ENCODE measurements around the gene SMIM24.
A peak's percentile ranks its signal among the peaks of the same experiment; 100 is the strongest.

SMIM24 gene

GRCh38 chr19:3496392-3497273, 16.3 kb upstream of the SMIM24 start:
- no peak for DNase-seq

- no peak for DNase-seq
These were observed 14.2 kb upstream of the SMIM24 start for GRCh38 chr19:3494559-3494958.

GRCh38 chr19:3494051-3494450, 13.7 kb upstream of the SMIM24 start:
- no peak for DNase-seq

GRCh38 chr19:3493651-3494050, 13.3 kb upstream of the SMIM24 start:
- no peak for DNase-seq

GRCh38 chr19:3492919-3493318, 12.6 kb upstream of the SMIM24 start:
- DNase-seq: no peak

- no peak for DNase-seq
These were observed 12.0 kb upstream of the SMIM24 start for GRCh38 chr19:3492131-3492839.

GRCh38 chr19:3491396-3492119, 11.2 kb upstream of the SMIM24 start:
- DNase-seq: no peak

- no peak for DNase-seq
These were observed 2.9 kb upstream of the SMIM24 start, which contains the start of gene SMIM44 for GRCh38 chr19:3483226-3483628. Gene SMIM44 (minus strand): TSS chr19:3483441. CDS start chr19:3483403, 38 bp downstream.

GRCh38 chr19:3482507-3483225, 2.3 kb upstream of the SMIM24 start:
- no peak for DNase-seq

GRCh38 chr19:3481241-3482090, 1.1 kb upstream of the SMIM24 start:
- DNase-seq: no peak

- DNase-seq: no peak
These were observed 500 bp downstream of the SMIM24 start for GRCh38 chr19:3479834-3480215.

- DNase-seq: peak; percentile 33
These were observed 1.0 kb downstream of the SMIM24 start for GRCh38 chr19:3479177-3479833.

GRCh38 chr19:3478409-3479176, 1.7 kb downstream of the SMIM24 start:
- DNase-seq: no peak

- no peak for DNase-seq
These were observed 2.4 kb downstream of the SMIM24 start for GRCh38 chr19:3477951-3478350.

GRCh38 chr19:3477506-3477905, 2.8 kb downstream of the SMIM24 start:
- no peak for DNase-seq

- no peak for DNase-seq
These were observed 3.5 kb downstream of the SMIM24 start for GRCh38 chr19:3476830-3477229.

GRCh38 chr19:3475449-3475848, 4.9 kb downstream of the SMIM24 start:
- DNase-seq: no peak

- DNase-seq: no peak
These were observed 5.7 kb downstream of the SMIM24 start for GRCh38 chr19:3474614-3475013.

GRCh38 chr19:3474010-3474409, 6.3 kb downstream of the SMIM24 start:
- no peak for DNase-seq

- DNase-seq: no peak
These were observed 8.2 kb downstream of the SMIM24 start for GRCh38 chr19:3471954-3472655.
